HCT116 (cell line): Measurements from ENCODE around the gene PRDX1. TPM values are rescaled to one million over a fixed set of nuclear protein-coding genes. Genes with fewer than 3 reads are reported as not detected.

Source experiments
- ATAC-seq: fragments of 200-7000 bp; cut with Tn5 transposase; 2 replicates; pipeline ENCODE4 v1.9.1; 2020; ENCODE audit warnings: mild to moderate bottlenecking, moderate library complexity
- BruUV-seq: library from RNA; stranded (reverse); fragments of 400-500 nt; replicated peaks from 2 replicates; lab custom pipeline; 2021; lab: Mats Ljungman, UMichigan
- CTCF ChIA-PET: fragments of 300-600 bp; sonication (Branson Sonifier 250); formaldehyde crosslinking; loops from one replicate; lab custom pipeline; 2021; ENCODE audit warnings: antibody characterized with exemption; lab: Charles Lee
- POLR2A ChIA-PET: fragments of 300-600, 350-600 bp; sonication (Branson Sonifier 250); formaldehyde crosslinking; loops from one replicate; lab custom pipeline; 2021; ENCODE audit warnings: antibody characterized with exemption; lab: Charles Lee
- RAD21 ChIA-PET, 2 experiments: fragments of 300-600 bp; sonication (Branson Sonifier 250); formaldehyde crosslinking; loops; one replicate each; lab custom pipeline; 2023; ENCODE audit warnings: low total read pairs in 2 of 2; ENCODE audit not compliant: uncharacterized antibody in 2 of 2, unreplicated experiment in 2 of 2, low non-redundant PET in 1 of 2; lab: Charles Lee
- DNase-seq: peaks from one replicate; pipeline ENCODE4 v3.0.0-alpha.2; 2010; ENCODE audit warnings: low read depth, low spot score
- H2AFZ ChIP-seq: fragments of 200-600 bp; shearing (Covaris generic), sonication (generic); 2 replicates; pipeline ENCODE4 v1.6.1; 2017; ENCODE audit warnings: low read depth, mixed run types, mixed read lengths, antibody characterized with exemption, low read length; ENCODE audit not compliant: poor library complexity, severe bottlenecking
- H3K27ac ChIP-seq: 2 replicates; pipeline ENCODE4 v1.5.1; 2012; ENCODE audit warnings: low read depth, low read length
- H3K27me3 ChIP-seq: fragments of 200-600 bp; sonication (generic); 2 replicates; pipeline ENCODE4 v1.6.1; 2016; ENCODE audit warnings: mixed run types, low read length, mixed read lengths; ENCODE audit not compliant: insufficient read depth
- H3K36me3 ChIP-seq, 2 experiments: fragments of 200-500 bp in 1 of 2; fragments of 200-600 bp in 1 of 2; sonication (Bioruptor generic) in 1 of 2; sonication (generic) in 1 of 2; 2 replicates each; pipeline versions ENCODE4 v1.5.1 to v1.6.1; 2014 to 2016; ENCODE audit warnings: low read length in 2 of 2, inconsistent platforms in 1 of 2, mixed read lengths in 1 of 2, mixed run types in 1 of 2; ENCODE audit not compliant: insufficient read depth in 2 of 2, control insufficient read depth in 1 of 2
- H3K4me1 ChIP-seq, 2 experiments: fragments of 200-600 bp in 1 of 2; sonication (generic) in 1 of 2; 2 replicates each; pipeline versions ENCODE4 v1.5.1 to v1.6.1; 2012 to 2017; ENCODE audit warnings: low read length in 2 of 2, inconsistent platforms in 1 of 2, mild to moderate bottlenecking in 1 of 2, mixed read lengths in 1 of 2, mixed run types in 1 of 2, moderate library complexity in 1 of 2; ENCODE audit not compliant: insufficient read depth in 2 of 2, control insufficient read depth in 1 of 2
- H3K4me2 ChIP-seq: fragments of 200-600 bp; sonication (generic); 2 replicates; pipeline ENCODE4 v1.6.1; 2017; ENCODE audit warnings: mixed run types, low read length, mixed read lengths
- H3K4me3 ChIP-seq, 2 experiments: fragments of 200-600 bp in 1 of 2; sonication (generic) in 1 of 2; replicated peaks in 1 of 2; 2 replicates each; pipeline ENCODE4 v1.5.1; 2011 to 2016; ENCODE audit warnings: low read length in 2 of 2, control low read depth in 1 of 2, low read depth in 1 of 2, mild to moderate bottlenecking in 1 of 2, mixed read lengths in 1 of 2, mixed run types in 1 of 2
- H3K79me2 ChIP-seq: fragments of 200-600 bp; sonication (generic); 2 replicates; pipeline ENCODE4 v1.6.1; 2017; ENCODE audit warnings: mild to moderate bottlenecking, mixed run types, low read length, moderate library complexity, mixed read lengths; ENCODE audit not compliant: insufficient read depth
- H3K9ac ChIP-seq: fragments of 200-600 bp; sonication (generic); 2 replicates; pipeline ENCODE4 v1.6.1; 2016; ENCODE audit warnings: low read length, mixed read lengths
- H3K9me2 ChIP-seq: fragments of 200-600 bp; sonication (generic), shearing (Covaris generic); 2 replicates; pipeline ENCODE4 v1.6.1; 2017; ENCODE audit warnings: mixed run types, mild to moderate bottlenecking, moderate library complexity; ENCODE audit not compliant: insufficient read depth
- H3K9me3 ChIP-seq, 2 experiments: fragments of 200-500 bp in 1 of 2; fragments of 200-600 bp in 1 of 2; sonication (Bioruptor generic) in 1 of 2; sonication (generic) in 1 of 2; 2 replicates each; pipeline ENCODE4 v1.6.1; 2014 to 2017; ENCODE audit warnings: low read length in 2 of 2, mixed read lengths in 2 of 2, inconsistent platforms in 1 of 2, low read depth in 1 of 2, mild to moderate bottlenecking in 1 of 2, mixed run types in 1 of 2, moderate library complexity in 1 of 2; ENCODE audit not compliant: control insufficient read depth in 1 of 2, insufficient read depth in 1 of 2
- H4K20me1 ChIP-seq: fragments of 200-600 bp; sonication (generic), shearing (Covaris generic); 2 replicates; pipeline ENCODE4 v1.6.1; 2017; ENCODE audit warnings: mixed run types, mild to moderate bottlenecking, moderate library complexity; ENCODE audit not compliant: insufficient read depth
- ATF3 ChIP-seq: IDR thresholded peaks from 2 replicates; pipeline ENCODE4 v1.6.1; 2012
- CBX3 ChIP-seq: IDR thresholded peaks from 2 replicates; pipeline ENCODE4 v1.6.1; 2012; ENCODE audit warnings: low read depth
- CEBPB ChIP-seq: IDR thresholded peaks from 2 replicates; pipeline ENCODE4 v1.6.1; 2012; ENCODE audit warnings: low read depth
- EGR1 ChIP-seq: IDR thresholded peaks from 2 replicates; pipeline ENCODE4 v1.6.1; 2012; ENCODE audit warnings: low read depth
- ELF1 ChIP-seq: IDR thresholded peaks from 2 replicates; pipeline ENCODE4 v1.6.1; 2012; ENCODE audit warnings: low read depth, borderline replicate concordance
- EZH2 ChIP-seq: fragments of 200-600 bp; sonication (generic); IDR thresholded peaks from 2 replicates; pipeline ENCODE4 v1.6.1; 2017; ENCODE audit warnings: antibody characterized with exemption, mixed run types
- EZH2phosphoT487 ChIP-seq: fragments of 200-600 bp; IDR thresholded peaks from 2 replicates; pipeline ENCODE4 v1.6.1; 2018; ENCODE audit warnings: antibody characterized with exemption, borderline replicate concordance
- FOSL1 ChIP-seq: IDR thresholded peaks from 2 replicates; pipeline ENCODE4 v1.6.1; 2012; ENCODE audit warnings: low read depth
- JUND ChIP-seq: IDR thresholded peaks from 2 replicates; pipeline ENCODE4 v1.6.1; 2012
- POLR2A ChIP-seq: IDR thresholded peaks from 2 replicates; pipeline ENCODE4 v1.7.0; 2011; ENCODE audit warnings: borderline replicate concordance; ENCODE audit not compliant: insufficient read depth, insufficient read length; ENCODE audit errors: extremely low read depth
- POLR2AphosphoS5 ChIP-seq: IDR thresholded peaks from 2 replicates; pipeline ENCODE4 v1.6.1; 2011; ENCODE audit warnings: mild to moderate bottlenecking, low read depth, low read length, moderate library complexity
- RAD21 ChIP-seq: IDR thresholded peaks from 2 replicates; pipeline ENCODE4 v1.6.1; 2012; ENCODE audit warnings: low read depth, mild to moderate bottlenecking
- REST ChIP-seq: IDR thresholded peaks from 2 replicates; pipeline ENCODE4 v1.6.1; 2012; ENCODE audit warnings: low read depth
- SIN3A ChIP-seq: IDR thresholded peaks from 2 replicates; pipeline ENCODE4 v1.6.1; 2012; ENCODE audit warnings: low read depth
- SRF ChIP-seq: IDR thresholded peaks from 2 replicates; pipeline ENCODE4 v1.6.1; 2012; ENCODE audit warnings: low read depth
- TCF7L2 ChIP-seq: IDR thresholded peaks from 2 replicates; pipeline ENCODE4 v1.7.0; 2011; ENCODE audit warnings: borderline replicate concordance, inconsistent platforms; ENCODE audit not compliant: insufficient read depth, insufficient read length; ENCODE audit errors: extremely low read depth
- YY1 ChIP-seq: IDR thresholded peaks from 2 replicates; pipeline ENCODE4 v1.6.1; 2011; ENCODE audit warnings: low read length, low read depth, moderate library complexity, mild to moderate bottlenecking; ENCODE audit not compliant: insufficient replicate concordance; ENCODE audit errors: extremely low read depth
- ZBTB33 ChIP-seq: IDR thresholded peaks from 2 replicates; pipeline ENCODE4 v1.6.1; 2011; ENCODE audit warnings: mild to moderate bottlenecking, low read length, moderate library complexity; ENCODE audit not compliant: insufficient replicate concordance; ENCODE audit errors: extremely low read depth
- ZFX ChIP-seq: fragments of 450-650 bp; IDR thresholded peaks from 2 replicates; pipeline ENCODE4 v1.6.1; 2017
- ZNF274 ChIP-seq: fragments of 200-500 bp; sonication (Bioruptor generic); IDR thresholded peaks from 2 replicates; pipeline ENCODE4 v1.6.1; 2014; ENCODE audit warnings: mild to moderate bottlenecking, low read depth, low read length, inconsistent platforms
- intact Hi-C: fragments of 100-400 bp; cut with micrococcal nuclease; formaldehyde crosslinking; loops from 2 replicates; pipeline ENCODE4 v1.10.0; 2022
- total RNA-seq: library from RNA; stranded (reverse); gene quantifications from one replicate; pipeline ENCODE4 v1.2.1, GENCODE V29; 2021; ENCODE audit not compliant: unreplicated experiment

PRDX1 gene
- total RNA-seq, 1 experiment from 2014 or later: 1,171 TPM

- TF ChIP-seq POLR2AphosphoS5 (peak; percentile 100), FOSL1 (no peak; the same call in 1 of the 2 replicates), EZH2phosphoT487 (no peak), ZNF274 (no peak), CBX3 (peak; percentile 94), EZH2 (no peak), ATF3 (no peak), ZFX (peak; percentile 65; the same call in 1 of the 2 replicates), CEBPB (no peak)
Measured at GRCh38 chr1:45521413-45522323, at the start of gene PRDX1 (continued).

GRCh38 chr1:45570631-45571030 lies 48.9 kb upstream of the PRDX1 start:
- DNase-seq (no peak), ATAC-seq (no peak)
- no peaks in the 10 kb centered on the region for H3K9me3 ChIP-seq
- H4K20me1 ChIP-seq: no peaks in the 10 kb centered on the region
- intact Hi-C loops: loop anchor here (1.0 to 5.0 kb wide), 7 partner anchors 48 to 783 kb away; partner anchors contain the start of genes BEST4, MUTYH and TOE1
- no peak overlapping the region for H3K9ac ChIP-seq
- H3K27ac ChIP-seq: no peak overlapping the region
- H3K36me3 ChIP-seq: peaks cover 21 to 27% of the 10 kb centered on the region in 2 experiments
- H3K4me2 ChIP-seq: no peak overlapping the region
- RAD21 ChIA-PET: no interaction called here
- CTCF ChIA-PET: interaction anchor here (0.9 to 4.0 kb wide), 3 partner anchors 13 to 556 kb away, joined by 3 to 28 read pairs (median 4); no protein-coding TSS in a partner anchor
- H3K9me2 ChIP-seq: no peaks in the 10 kb centered on the region
- POLR2A ChIA-PET: no interaction called here
- no peak overlapping the region for H2AFZ ChIP-seq
- H3K4me3 ChIP-seq: no peak overlapping the region
- peaks cover 3% of the 10 kb centered on the region; the same call in 1 of the 2 replicates for H3K79me2 ChIP-seq
- BruUV-seq: no TSS peak
- H3K27me3 ChIP-seq: no peaks in the 10 kb centered on the region
- H3K4me1 ChIP-seq: no peaks in the 10 kb centered on the region
- TF ChIP-seq ELF1 (no peak), TCF7L2 (no peak), SIN3A (no peak), EZH2 (no peak), YY1 (no peak), ZFX (no peak), CEBPB (no peak), SRF (no peak), REST (no peak), POLR2AphosphoS5 (no peak), RAD21 (no peak), ZBTB33 (no peak), POLR2A (no peak), EGR1 (no peak), JUND (no peak)
